NCI-H1417 treated with DMSO at 0.1 percent for 48 hours (cell line): ENCODE measurements around the gene UBE2D2.
"Not testable (repeated sequence)": the region's sequence is repeated elsewhere in the genome, so short reads cannot be mapped to it uniquely, and the experiment has no call there.

Experiments
- DNase-seq: peaks from one replicate; lab custom pipeline; 2025; lab: John Stamatoyannopoulos, UW

Gene UBE2D2

GRCh38 chr5:139584137-139584536, 23.0 kb downstream of the UBE2D2 start:
- no peak for DNase-seq

DNA sequence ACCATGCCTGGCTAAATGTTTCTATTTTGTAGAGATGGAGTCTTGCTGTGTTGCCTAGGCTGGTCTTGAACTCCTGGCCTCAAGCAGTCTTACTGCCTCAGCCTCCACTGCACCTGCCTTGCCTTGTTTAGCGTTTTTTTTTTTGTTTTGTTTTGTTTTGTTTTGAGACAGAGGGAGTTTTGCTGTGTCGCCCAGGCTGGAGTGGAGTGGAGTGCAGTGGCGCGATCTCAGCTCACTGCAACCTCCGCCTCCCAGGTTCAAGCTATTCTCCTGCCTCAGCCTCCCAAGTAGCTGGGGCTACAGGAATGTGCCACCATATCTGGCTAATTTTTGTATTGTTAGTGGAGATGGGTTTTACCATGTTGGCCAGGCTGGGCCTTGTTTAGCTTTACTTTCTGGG, 27.0 kb downstream of the UBE2D2 start:
- not testable (repeated sequence) for DNase-seq

DNA sequence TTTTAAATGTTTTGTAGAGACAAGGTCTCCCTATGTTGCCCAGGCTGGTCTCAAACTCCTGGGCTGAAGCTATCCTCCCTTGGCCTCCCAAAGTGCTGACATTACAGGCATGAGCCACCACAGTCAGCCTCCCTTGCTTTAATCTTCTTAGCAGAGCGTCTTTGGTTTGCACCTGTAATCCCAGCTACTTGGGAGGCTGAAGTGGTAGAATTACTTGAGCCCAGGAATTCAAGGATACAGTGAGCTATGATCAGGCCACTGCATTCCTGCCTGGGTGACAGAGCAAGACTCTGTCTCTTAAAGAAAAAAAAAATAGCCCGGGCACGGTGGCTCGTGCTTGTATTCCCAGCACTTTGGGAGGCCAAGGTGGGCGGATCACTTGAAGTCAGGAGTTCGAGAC, 27.8 kb downstream of the UBE2D2 start:
- DNase-seq = no peak

DNA sequence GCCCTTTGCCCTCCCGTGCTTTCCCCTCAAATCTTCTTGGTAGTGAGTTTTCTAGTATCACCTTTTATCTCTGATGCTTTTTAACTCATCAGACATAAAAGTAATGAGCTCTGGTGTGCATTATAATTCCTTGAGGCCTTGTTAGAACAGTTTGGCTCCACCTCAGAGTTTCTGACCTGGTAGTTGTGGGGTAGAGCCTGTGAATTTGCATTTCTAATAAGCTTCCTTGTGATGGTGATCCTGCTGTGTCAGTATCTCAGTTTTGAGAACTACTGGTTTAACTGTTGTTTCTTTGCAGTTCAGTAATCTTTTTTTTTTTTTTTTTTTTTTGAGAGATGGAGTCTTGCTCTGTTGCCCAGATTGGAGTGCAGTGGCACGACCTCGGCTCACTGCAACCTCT, 31.1 kb downstream of the UBE2D2 start:
- no peak for DNase-seq

GRCh38 chr5:139593076-139593475, 31.9 kb downstream of the UBE2D2 start:
- DNase-seq = not testable (repeated sequence)

- no peak for DNase-seq
Measured at GRCh38 chr5:139593716-139594319, 32.7 kb downstream of the UBE2D2 start.

DNA sequence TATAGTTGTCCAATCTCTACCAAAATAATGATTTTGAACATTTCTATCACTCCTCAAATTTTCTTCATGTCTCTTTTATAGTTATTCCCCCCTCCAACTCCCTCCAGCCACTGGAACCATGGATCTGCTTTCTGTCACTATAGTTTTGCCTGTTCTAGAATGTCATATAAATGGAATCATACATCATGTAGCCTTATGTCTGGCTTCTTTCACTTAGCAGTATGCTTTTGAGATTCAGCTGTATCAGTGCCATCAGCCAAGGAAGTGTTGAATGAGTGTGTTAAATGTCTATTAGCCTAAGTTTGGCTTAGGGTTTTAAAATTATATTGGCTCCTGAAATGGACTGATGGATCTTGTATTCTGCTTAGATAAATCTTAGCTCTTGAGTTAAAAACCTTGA, 36.0 kb downstream of the UBE2D2 start:
- no peak for DNase-seq

GRCh38 chr5:139598601-139598965, 37.4 kb downstream of the UBE2D2 start:
- not testable (repeated sequence) for DNase-seq

DNA sequence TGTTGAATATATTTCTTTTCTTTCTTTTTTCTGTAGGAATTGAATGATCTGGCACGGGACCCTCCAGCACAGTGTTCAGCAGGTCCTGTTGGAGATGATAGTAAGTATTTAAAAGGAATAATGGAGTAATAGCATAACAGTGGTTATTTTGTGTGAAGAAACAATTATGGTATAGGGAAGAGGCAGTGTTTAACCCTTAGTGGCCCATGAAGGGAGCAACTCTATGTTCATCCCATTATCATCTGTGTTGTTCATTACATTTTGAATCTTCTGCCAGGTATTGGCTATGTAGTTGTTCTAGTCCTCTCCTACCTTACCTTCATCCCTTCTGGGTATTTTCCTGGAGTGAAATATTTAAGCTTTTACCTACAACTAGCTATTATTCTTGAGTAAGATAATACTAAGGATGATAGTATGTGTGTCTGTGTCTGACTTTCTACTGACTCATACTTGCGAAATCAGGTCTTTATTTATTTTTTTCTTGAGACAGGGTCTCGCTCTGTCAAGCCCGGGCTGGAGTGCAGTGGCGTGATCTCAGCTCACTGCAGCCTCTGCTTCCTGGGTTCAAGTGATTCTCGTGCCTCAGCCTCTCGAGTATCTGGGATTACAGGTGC, 39.3 kb downstream of the UBE2D2 start:
- DNase-seq = no peak

- no peak for DNase-seq
Measured at GRCh38 chr5:139601429-139601828, 40.3 kb downstream of the UBE2D2 start.

GRCh38 chr5:139601948-139602347, 40.8 kb downstream of the UBE2D2 start:
- not testable (repeated sequence) for DNase-seq

DNA sequence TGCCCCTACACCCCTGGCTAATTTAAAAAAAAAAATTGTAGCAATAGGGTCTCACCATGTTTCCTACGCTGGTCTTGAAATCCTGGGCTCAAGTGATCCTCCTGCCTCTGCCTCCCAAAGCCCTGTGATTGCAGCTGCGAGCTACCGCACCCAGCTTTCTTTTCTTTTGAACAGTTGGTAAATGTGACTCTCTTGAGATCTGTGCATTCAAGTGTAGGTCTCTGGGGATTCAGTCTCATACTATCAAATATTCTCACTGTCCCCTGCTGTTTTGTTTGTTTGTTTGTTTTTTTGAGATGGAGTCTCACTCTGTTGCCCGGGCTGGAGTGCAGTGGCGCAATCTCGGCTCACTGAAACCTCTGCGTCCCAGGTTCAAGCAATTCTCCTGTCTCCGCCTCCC, 44.7 kb downstream of the UBE2D2 start:
- no peak for DNase-seq

- DNase-seq = no peak
Measured at GRCh38 chr5:139611703-139612584, 50.8 kb downstream of the UBE2D2 start.

GRCh38 chr5:139619861-139620260, 58.7 kb downstream of the UBE2D2 start:
- DNase-seq = no peak

DNA sequence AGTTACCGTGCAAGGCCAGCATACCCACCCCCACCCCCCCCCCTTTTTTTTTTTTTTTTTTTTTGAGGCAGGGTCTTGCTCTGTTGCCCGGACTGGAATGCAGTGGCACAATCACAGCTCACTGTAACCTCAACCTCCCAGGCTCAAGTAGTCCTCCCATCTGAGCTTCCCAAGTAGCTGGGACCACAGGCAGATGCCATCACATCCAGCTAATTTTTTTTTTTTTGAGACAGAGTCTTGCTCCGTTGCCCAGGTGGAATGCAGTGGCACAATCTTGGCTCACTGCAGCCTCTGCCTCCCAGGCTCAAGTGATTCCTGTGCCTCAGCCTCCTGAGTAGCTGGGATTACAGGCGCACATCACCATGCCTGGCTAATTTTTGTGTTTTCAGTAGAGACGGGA, 64.3 kb downstream of the UBE2D2 start:
- DNase-seq = not testable (repeated sequence)

GRCh38 chr5:139630855-139631254, 69.7 kb downstream of the UBE2D2 start:
- no peak for DNase-seq

DNA sequence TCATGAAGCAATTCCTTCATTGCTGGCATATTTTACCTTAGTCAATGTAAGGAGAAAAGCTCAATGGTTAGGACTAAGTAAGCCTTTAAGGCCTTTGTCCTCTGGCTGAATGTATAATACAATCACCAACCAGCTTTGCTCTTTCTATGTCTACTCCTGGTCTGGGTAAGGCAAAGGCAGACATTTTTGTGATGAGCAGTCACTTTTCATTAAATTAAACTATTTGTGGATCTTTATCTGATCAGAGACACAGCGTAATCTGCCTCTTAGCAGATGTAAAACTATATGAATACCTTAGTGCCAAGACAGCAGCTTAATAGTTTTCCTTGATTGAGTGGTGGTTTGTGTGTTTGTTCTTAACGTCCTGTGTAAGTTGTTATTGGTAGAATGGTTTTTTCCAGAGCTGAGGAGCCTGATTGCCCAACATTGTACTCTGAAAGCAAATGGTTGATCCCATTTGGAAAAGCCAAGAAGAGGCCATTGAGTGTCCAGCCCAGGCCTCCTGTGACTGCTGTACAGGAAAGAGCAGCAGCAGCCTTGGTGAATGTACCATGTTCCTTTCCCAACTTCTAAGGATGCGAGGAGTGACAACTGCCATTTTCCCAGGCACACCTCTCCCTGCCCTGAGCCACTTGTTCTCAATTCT, 70.5 kb downstream of the UBE2D2 start:
- no peak for DNase-seq

- peak; percentile 43 for DNase-seq
Measured at GRCh38 chr5:139633295-139634027, 72.3 kb downstream of the UBE2D2 start.

- DNase-seq = no peak
Measured at GRCh38 chr5:139634028-139634325, 72.8 kb downstream of the UBE2D2 start.

DNA sequence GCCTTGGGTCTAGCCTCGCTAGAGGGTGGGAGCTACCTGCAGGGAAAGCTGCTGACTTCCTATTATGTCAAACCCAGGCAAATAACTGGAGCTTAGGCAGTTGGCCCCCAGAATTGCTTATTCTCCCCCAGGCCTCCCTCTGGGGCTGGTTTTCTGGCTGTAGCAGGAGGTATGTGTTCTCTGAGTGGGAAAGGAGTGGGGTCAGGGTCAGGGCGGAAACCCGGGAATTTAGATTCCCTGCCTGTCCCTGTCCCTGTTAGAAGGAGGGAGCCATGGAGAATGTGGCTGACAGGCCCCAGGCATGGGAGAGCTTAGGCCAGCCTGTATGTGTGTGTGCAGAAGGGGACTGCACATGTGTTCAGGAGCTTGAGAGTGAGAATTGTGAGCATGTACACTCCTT, 73.4 kb downstream of the UBE2D2 start:
- no peak for DNase-seq

- no peak for DNase-seq
Measured at GRCh38 chr5:139635191-139635590, 74.1 kb downstream of the UBE2D2 start.

DNA sequence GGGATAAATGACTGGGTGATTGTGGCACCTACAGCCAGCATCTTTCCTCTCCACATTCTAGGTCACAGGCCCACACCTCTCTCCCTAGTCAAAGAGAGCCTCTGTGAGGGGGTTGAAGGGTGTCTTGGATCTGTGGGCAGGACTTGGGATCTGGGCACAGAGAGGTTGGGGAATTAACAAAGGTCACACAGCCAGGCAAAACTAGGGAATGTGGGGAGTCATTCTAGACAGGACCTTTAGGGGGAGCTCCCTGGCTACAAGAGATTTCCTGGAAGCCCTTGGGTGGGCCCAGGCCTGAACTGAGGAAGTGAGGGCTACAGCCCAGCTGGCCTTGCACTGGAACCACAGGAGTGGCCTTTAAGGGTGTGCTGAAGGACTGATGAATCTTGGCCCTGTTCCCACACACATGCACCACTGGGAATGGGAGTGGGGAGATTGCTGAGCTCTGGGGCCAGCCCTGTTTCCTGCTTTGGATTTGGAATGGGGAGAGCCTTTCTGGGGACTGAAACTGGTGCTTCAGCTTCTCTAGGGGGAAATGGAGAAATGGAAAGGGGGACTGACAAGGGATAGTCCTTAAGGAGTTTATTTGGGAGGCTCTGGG, 74.6 kb downstream of the UBE2D2 start:
- no peak for DNase-seq
